SK-N-SH treated with all-trans-retinoic acid at 6 μM for 48 hours (cell line): ENCODE measurements around the gene KRT76.

ENCODE experiments used
- BACH2 ChIP-seq: fragments of 250-450 bp; sonication (Bioruptor Pico); IDR thresholded peaks from 2 replicates; pipeline ENCODE4 v1.9.0; 2021; ENCODE audit warnings: mild to moderate bottlenecking, borderline replicate concordance
- OSR1 ChIP-seq: fragments of 250-450 bp; sonication (Bioruptor Pico); IDR thresholded peaks from 2 replicates; pipeline ENCODE4 v1.8.0; 2022; ENCODE audit warnings: moderate library complexity, mild to moderate bottlenecking, inconsistent platforms
- PPARA ChIP-seq: fragments of 250-450 bp; sonication (Bioruptor Pico); IDR thresholded peaks from 2 replicates; pipeline ENCODE4 v1.5.0; 2020; ENCODE audit warnings: mild to moderate bottlenecking, borderline replicate concordance
- RARB ChIP-seq: fragments of 250-450 bp; sonication (Bioruptor Pico); IDR thresholded peaks from 2 replicates; pipeline ENCODE4 v1.8.0; 2021; ENCODE audit warnings: mild to moderate bottlenecking, moderate library complexity
- SNAI2 ChIP-seq: fragments of 250-450 bp; sonication (Bioruptor Pico); IDR thresholded peaks from 2 replicates; pipeline ENCODE4 v1.5.0; 2020; ENCODE audit warnings: mild to moderate bottlenecking, moderate library complexity
- TCF4 ChIP-seq: fragments of 250-450 bp; sonication (Bioruptor Pico); IDR thresholded peaks from 2 replicates; pipeline ENCODE4 v1.8.0; 2021; ENCODE audit warnings: mild to moderate bottlenecking, moderate library complexity, borderline replicate concordance
- TOX ChIP-seq: fragments of 250-450 bp; sonication (Bioruptor Pico); IDR thresholded peaks from 2 replicates; pipeline ENCODE4 v1.8.0; 2021; ENCODE audit warnings: mild to moderate bottlenecking, moderate library complexity, borderline replicate concordance
- ZFP3 ChIP-seq: fragments of 250-450 bp; sonication (Bioruptor Pico); IDR thresholded peaks from 2 replicates; pipeline ENCODE4 v1.5.0; 2020; ENCODE audit warnings: mild to moderate bottlenecking, moderate library complexity
- ZFP30 ChIP-seq: fragments of 450-650 bp; formaldehyde crosslinking; IDR thresholded peaks from 2 replicates; pipeline ENCODE4 v1.5.0; 2022; ENCODE audit warnings: mild to moderate bottlenecking, moderate library complexity
- ZNF70 ChIP-seq: fragments of 450-650 bp; formaldehyde crosslinking; IDR thresholded peaks from 2 replicates; pipeline ENCODE4 v1.5.0; 2020; ENCODE audit warnings: mild to moderate bottlenecking, moderate library complexity
- TF ChIP-seq, protein P1 (sequence below): fragments of 250-450 bp; sonication (Bioruptor Pico); IDR thresholded peaks from 2 replicates; pipeline ENCODE4 v1.5.1; 2020; ENCODE audit warnings: low read depth, mild to moderate bottlenecking, moderate library complexity
- TF ChIP-seq, protein P2 (sequence below): fragments of 250-450 bp; sonication (Bioruptor Pico); IDR thresholded peaks from 2 replicates; pipeline ENCODE4 v1.8.0; 2020; ENCODE audit warnings: mild to moderate bottlenecking, moderate library complexity, borderline replicate concordance
- TF ChIP-seq, protein P3 (sequence below): fragments of 250-450 bp; sonication (Bioruptor Pico); IDR thresholded peaks from 2 replicates; pipeline ENCODE4 v1.5.1; 2021; ENCODE audit warnings: mild to moderate bottlenecking, moderate library complexity
- TF ChIP-seq, protein P4 (sequence below): fragments of 250-450 bp; sonication (Bioruptor Pico); IDR thresholded peaks from 2 replicates; pipeline ENCODE4 v1.8.0; 2021; ENCODE audit warnings: low read depth, mild to moderate bottlenecking, moderate library complexity, borderline replicate concordance

GRCh38 chr12:52822771-52823510, 45.8 kb upstream of the KRT76 start:
- TF ChIP-seq, protein P1, sequence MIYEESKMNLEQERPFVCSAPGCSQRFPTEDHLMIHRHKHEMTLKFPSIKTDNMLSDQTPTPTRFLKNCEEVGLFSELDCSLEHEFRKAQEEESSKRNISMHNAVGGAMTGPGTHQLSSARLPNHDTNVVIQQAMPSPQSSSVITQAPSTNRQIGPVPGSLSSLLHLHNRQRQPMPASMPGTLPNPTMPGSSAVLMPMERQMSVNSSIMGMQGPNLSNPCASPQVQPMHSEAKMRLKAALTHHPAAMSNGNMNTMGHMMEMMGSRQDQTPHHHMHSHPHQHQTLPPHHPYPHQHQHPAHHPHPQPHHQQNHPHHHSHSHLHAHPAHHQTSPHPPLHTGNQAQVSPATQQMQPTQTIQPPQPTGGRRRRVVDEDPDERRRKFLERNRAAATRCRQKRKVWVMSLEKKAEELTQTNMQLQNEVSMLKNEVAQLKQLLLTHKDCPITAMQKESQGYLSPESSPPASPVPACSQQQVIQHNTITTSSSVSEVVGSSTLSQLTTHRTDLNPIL (CRISPR knock-in tag), result no peak
- no peak for TF ChIP-seq ZNF70 (CRISPR knock-in tag)
- TF ChIP-seq, protein P2, sequence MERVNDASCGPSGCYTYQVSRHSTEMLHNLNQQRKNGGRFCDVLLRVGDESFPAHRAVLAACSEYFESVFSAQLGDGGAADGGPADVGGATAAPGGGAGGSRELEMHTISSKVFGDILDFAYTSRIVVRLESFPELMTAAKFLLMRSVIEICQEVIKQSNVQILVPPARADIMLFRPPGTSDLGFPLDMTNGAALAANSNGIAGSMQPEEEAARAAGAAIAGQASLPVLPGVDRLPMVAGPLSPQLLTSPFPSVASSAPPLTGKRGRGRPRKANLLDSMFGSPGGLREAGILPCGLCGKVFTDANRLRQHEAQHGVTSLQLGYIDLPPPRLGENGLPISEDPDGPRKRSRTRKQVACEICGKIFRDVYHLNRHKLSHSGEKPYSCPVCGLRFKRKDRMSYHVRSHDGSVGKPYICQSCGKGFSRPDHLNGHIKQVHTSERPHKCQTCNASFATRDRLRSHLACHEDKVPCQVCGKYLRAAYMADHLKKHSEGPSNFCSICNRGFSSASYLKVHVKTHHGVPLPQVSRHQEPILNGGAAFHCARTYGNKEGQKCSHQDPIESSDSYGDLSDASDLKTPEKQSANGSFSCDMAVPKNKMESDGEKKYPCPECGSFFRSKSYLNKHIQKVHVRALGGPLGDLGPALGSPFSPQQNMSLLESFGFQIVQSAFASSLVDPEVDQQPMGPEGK (CRISPR knock-in tag), result no peak
- no peak for TF ChIP-seq RARB (CRISPR knock-in tag)
- TF ChIP-seq PPARA (CRISPR knock-in tag), result no peak
- TF ChIP-seq, protein P3, sequence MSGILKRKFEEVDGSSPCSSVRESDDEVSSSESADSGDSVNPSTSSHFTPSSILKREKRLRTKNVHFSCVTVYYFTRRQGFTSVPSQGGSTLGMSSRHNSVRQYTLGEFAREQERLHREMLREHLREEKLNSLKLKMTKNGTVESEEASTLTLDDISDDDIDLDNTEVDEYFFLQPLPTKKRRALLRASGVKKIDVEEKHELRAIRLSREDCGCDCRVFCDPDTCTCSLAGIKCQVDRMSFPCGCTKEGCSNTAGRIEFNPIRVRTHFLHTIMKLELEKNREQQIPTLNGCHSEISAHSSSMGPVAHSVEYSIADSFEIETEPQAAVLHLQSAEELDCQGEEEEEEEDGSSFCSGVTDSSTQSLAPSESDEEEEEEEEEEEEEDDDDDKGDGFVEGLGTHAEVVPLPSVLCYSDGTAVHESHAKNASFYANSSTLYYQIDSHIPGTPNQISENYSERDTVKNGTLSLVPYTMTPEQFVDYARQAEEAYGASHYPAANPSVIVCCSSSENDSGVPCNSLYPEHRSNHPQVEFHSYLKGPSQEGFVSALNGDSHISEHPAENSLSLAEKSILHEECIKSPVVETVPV (CRISPR knock-in tag), result no peak
- TF ChIP-seq, protein P4, sequence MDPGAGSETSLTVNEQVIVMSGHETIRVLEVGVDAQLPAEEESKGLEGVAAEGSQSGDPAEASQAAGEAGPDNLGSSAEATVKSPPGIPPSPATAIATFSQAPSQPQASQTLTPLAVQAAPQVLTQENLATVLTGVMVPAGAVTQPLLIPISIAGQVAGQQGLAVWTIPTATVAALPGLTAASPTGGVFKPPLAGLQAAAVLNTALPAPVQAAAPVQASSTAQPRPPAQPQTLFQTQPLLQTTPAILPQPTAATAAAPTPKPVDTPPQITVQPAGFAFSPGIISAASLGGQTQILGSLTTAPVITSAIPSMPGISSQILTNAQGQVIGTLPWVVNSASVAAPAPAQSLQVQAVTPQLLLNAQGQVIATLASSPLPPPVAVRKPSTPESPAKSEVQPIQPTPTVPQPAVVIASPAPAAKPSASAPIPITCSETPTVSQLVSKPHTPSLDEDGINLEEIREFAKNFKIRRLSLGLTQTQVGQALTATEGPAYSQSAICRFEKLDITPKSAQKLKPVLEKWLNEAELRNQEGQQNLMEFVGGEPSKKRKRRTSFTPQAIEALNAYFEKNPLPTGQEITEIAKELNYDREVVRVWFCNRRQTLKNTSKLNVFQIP (CRISPR knock-in tag), result no peak
- TF ChIP-seq TCF4, result no peak
- no peak for TF ChIP-seq ZFP30 (CRISPR knock-in tag)
- no peak for TF ChIP-seq BACH2 (CRISPR knock-in tag)
- TF ChIP-seq ZFP3 (CRISPR knock-in tag), result no peak
- no peak for TF ChIP-seq TOX
- TF ChIP-seq OSR1, result no peak
- no peak for TF ChIP-seq SNAI2 (CRISPR knock-in tag)
